Thyroid gland (tissue), 4 donors: ENCODE measurements around the gene PSMD14. TPM values are rescaled to one million over a fixed set of nuclear protein-coding genes. Genes with fewer than 3 reads are reported as not detected.
"Not testable (repeated sequence)": the region's sequence is repeated elsewhere in the genome, so short reads cannot be mapped to it uniquely, and the experiment has no call there.

Experiments used
- DNase-seq, 2 donors: peaks; one replicate each; pipeline ENCODE4 v3.0.0-alpha.2; 2019
- H3K27ac ChIP-seq, 3 donors: fragments of 200-600 bp; sonication (generic); 1 replicate in 2 of 3; 2 replicates in 1 of 3; pipeline ENCODE4 v1.5.1; 2016 to 2019; ENCODE audit warnings: mild to moderate bottlenecking in 1 of 3, moderate library complexity in 1 of 3
- H3K27me3 ChIP-seq: fragments of 200-600 bp; sonication (generic); one replicate; pipeline ENCODE4 v1.5.1; 2019
- H3K36me3 ChIP-seq, 2 donors: fragments of 200-600 bp; sonication (generic); one replicate each; pipeline ENCODE4 v1.5.1; 2016 to 2019
- H3K4me1 ChIP-seq, 2 donors: fragments of 200-600 bp; sonication (generic); one replicate each; pipeline ENCODE4 v1.5.1; 2017 to 2019
- H3K4me3 ChIP-seq, 3 donors: fragments of 200-600 bp; sonication (generic); replicated peaks in 1 of 3; 1 replicate in 2 of 3; 2 replicates in 1 of 3; pipeline ENCODE4 v1.5.1; 2016; ENCODE audit warnings: mild to moderate bottlenecking in 1 of 3
- H3K9me3 ChIP-seq: fragments of 200-600 bp; sonication (generic); one replicate; pipeline ENCODE4 v1.5.1; 2017
- CTCF ChIP-seq, 6 experiments: fragments of 200-600 bp in 3 of 6; fragments of 450-650 bp in 3 of 6; sonication (generic) in 3 of 6; IDR thresholded peaks; one replicate each; pipeline ENCODE4 v1.5.1; 2016 to 2019; ENCODE audit warnings: antibody characterized with exemption in 6 of 6, mild to moderate bottlenecking in 2 of 6, inconsistent platforms in 1 of 6, moderate library complexity in 1 of 6
- POLR2A ChIP-seq, 2 donors: fragments of 450-650 bp; IDR thresholded peaks; one replicate each; pipeline ENCODE4 v1.6.1; 2017; ENCODE audit warnings: antibody characterized with exemption in 2 of 2, mild to moderate bottlenecking in 2 of 2, moderate library complexity in 1 of 2
- WGBS, 2 donors: methylation state at CpG; one replicate each; pipeline ENCODE4 v1.1.5; 2017; 5-methylcytosine and 5-hydroxymethylcytosine counted together
- intact Hi-C: fragments of 100-400 bp; cut with DNase I; formaldehyde crosslinking; loops from one replicate; pipeline ENCODE4 v1.15.1; 2023
- total RNA-seq, 4 donors: library from RNA; depleted of rRNA; stranded (reverse); fragments of >200 nt; gene quantifications; one replicate each; pipeline ENCODE4 v1.2.3, GENCODE V29; 2016

The PSMD14 gene
- total RNA-seq, 4 donors from 2014 or later: 33.2 to 63.0 (median 57.1) TPM

DNA sequence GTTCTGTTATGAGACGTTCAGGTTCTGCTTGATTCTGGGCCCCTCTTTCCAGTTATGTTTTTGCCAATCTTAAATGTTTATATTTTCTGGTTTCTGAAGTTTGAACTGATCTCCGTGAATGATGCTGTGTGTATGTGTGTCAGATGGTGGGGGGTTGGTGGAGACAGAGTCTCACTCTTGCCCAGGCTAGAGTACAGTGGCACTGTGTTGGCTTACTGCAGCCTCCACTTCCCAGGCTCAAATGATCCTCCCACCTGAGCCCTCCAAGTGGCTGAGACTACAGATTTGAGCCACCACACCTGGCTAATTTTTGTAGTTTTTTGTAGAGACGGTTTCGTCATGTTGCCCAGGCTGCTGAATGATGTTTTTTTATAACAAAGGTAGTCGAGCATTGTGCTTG is 45.9 kb downstream of the PSMD14 start:
- Histone ChIP-seq H3K27ac (no peak overlapping the region), H3K9me3 (no peaks in the 10 kb centered on the region), H3K4me1 (no peaks in the 10 kb centered on the region), H3K27me3 (no peaks in the 10 kb centered on the region), H3K36me3 (no peaks in the 10 kb centered on the region), H3K4me3 (no peak overlapping the region)
- intact Hi-C loops: no loop called here
- WGBS, 2 donors: 60 to 74% methylated on average over 5 of the region's 5 CpGs
- TF ChIP-seq POLR2A (IDR thresholded peaks at IDR 0.05): no peak
- TF ChIP-seq CTCF (IDR thresholded peaks at IDR 0.05): no peak
- DNase-seq: peak in 1 of 2 donors; percentile 8

GRCh38 chr2:161355106-161355505 is 46.9 kb downstream of the PSMD14 start:
- Histone ChIP-seq H3K27me3 (no peaks in the 10 kb centered on the region), H3K9me3 (no peaks in the 10 kb centered on the region), H3K4me3 (no peak overlapping the region), H3K27ac (no peak overlapping the region), H3K36me3 (no peaks in the 10 kb centered on the region), H3K4me1 (no peaks in the 10 kb centered on the region)
- DNase-seq: no peak
- 97 to 99% methylated on average over 1 of the region's 1 CpG for WGBS, 2 donors
- TF ChIP-seq CTCF (IDR thresholded peaks at IDR 0.05) (no peak), POLR2A (IDR thresholded peaks at IDR 0.05) (no peak)
- intact Hi-C loops: no loop called here

GRCh38 chr2:161355983-161356382 is 47.8 kb downstream of the PSMD14 start:
- H3K4me3 ChIP-seq: no peak overlapping the region
- H3K4me1 ChIP-seq: no peaks in the 10 kb centered on the region
- no peak for DNase-seq
- no peak overlapping the region for H3K27ac ChIP-seq
- no peaks in the 10 kb centered on the region for H3K27me3 ChIP-seq
- no peaks in the 10 kb centered on the region for H3K36me3 ChIP-seq
- 14 to 26% methylated on average over 2 of the region's 2 CpGs for WGBS, 2 donors
- intact Hi-C loops: no loop called here
- no peak for TF ChIP-seq CTCF (IDR thresholded peaks at IDR 0.05)
- no peak for TF ChIP-seq POLR2A (IDR thresholded peaks at IDR 0.05)
- no peaks in the 10 kb centered on the region for H3K9me3 ChIP-seq

DNA sequence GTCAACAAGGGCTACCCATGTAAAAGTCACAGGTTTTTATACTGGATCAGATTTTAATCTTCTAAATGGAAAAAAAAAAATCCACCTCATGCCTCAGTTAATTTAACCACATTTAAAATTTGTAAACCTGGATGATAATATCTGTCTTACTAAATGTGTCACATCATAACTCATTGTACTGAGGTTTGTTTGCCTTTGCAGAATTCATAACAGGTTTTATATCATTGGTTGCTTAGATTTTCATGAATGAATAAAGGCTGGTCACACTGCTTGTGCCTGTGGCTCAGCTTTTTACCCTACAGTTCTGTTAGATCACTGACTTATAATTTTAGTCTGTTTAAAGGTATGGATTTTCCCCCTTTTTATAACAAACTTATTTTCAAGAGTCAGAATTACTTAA is 48.9 kb downstream of the PSMD14 start:
- Histone ChIP-seq H3K4me3 (no peak overlapping the region), H3K27me3 (no peaks in the 10 kb centered on the region), H3K27ac (no peak overlapping the region), H3K36me3 (no peaks in the 10 kb centered on the region), H3K4me1 (no peaks in the 10 kb centered on the region), H3K9me3 (no peaks in the 10 kb centered on the region)
- intact Hi-C loops: no loop called here
- no peak for TF ChIP-seq CTCF (IDR thresholded peaks at IDR 0.05)
- no peak for TF ChIP-seq POLR2A (IDR thresholded peaks at IDR 0.05)
- DNase-seq: no peak

DNA sequence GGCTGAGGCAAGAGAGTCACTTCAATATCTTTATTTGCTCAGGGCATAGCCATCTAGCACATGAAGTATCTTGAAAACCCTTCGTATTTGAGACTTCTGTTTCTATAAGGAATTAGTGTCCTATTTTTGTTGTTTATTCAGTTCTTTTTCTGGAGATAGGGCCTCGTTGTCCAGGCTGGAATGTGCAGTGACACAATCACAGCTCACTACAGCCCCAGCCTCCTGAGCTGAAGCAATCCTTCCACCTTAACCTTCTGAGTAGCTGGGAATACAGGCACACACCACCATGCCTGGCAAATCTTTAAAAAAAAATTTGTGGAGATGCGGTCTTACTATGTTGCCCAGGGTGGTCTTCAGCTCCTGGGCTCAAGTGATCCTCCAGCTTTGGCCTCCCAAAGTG is 50.6 kb downstream of the PSMD14 start:
- H3K4me1 ChIP-seq: no peaks in the 10 kb centered on the region
- intact Hi-C loops: no loop called here

GRCh38 chr2:161360095-161360654 is 52.0 kb downstream of the PSMD14 start:
- H3K27me3 ChIP-seq, intact Hi-C loops, H3K9me3 ChIP-seq, DNase-seq, H3K4me3 ChIP-seq, H3K4me1 ChIP-seq, H3K36me3 ChIP-seq, H3K27ac ChIP-seq: not testable (repeated sequence)
- WGBS, 2 donors: 97 to 98% methylated on average over 8 of the region's 8 CpGs

More for the DNA sequence above, 50.6 kb downstream of the PSMD14 start:
- Histone ChIP-seq H3K9me3 (no peaks in the 10 kb centered on the region), H3K27ac (no peak overlapping the region), H3K36me3 (no peaks in the 10 kb centered on the region), H3K27me3 (no peaks in the 10 kb centered on the region), H3K4me3 (no peak overlapping the region)
- no peak for TF ChIP-seq CTCF (IDR thresholded peaks at IDR 0.05)
- TF ChIP-seq POLR2A (IDR thresholded peaks at IDR 0.05): no peak
- 79 to 87% methylated on average over 3 of the region's 3 CpGs for WGBS, 2 donors
- no peak for DNase-seq
